Suprapubic skin (tissue), 4 donors: ENCODE results near the gene ASF1B.

ENCODE experiments used
- EP300 ChIP-seq: sonication (generic); formaldehyde crosslinking; IDR thresholded peaks from one replicate; pipeline ENCODE4 v1.6.1; 2017; ENCODE audit warnings: antibody characterized with exemption
- POLR2A ChIP-seq, 2 donors: fragments of 450-650 bp; IDR thresholded peaks; one replicate each; pipeline ENCODE4 v1.6.1; 2017; ENCODE audit warnings: antibody characterized with exemption in 2 of 2, mild to moderate bottlenecking in 2 of 2, moderate library complexity in 2 of 2
- POLR2AphosphoS5 ChIP-seq, 3 donors: sonication (generic); formaldehyde crosslinking; IDR thresholded peaks; one replicate each; pipeline ENCODE4 v1.6.1; 2017; ENCODE audit warnings: antibody characterized with exemption in 3 of 3
- TF ChIP-seq, protein P1 (sequence below), 2 donors: fragments of 200-600 bp in 1 of 2; fragments of 450-650 bp in 1 of 2; sonication (generic) in 1 of 2; IDR thresholded peaks; one replicate each; pipeline ENCODE4 v1.5.1; 2016 to 2019; ENCODE audit warnings: antibody characterized with exemption in 2 of 2, mild to moderate bottlenecking in 1 of 2, moderate library complexity in 1 of 2

DNA sequence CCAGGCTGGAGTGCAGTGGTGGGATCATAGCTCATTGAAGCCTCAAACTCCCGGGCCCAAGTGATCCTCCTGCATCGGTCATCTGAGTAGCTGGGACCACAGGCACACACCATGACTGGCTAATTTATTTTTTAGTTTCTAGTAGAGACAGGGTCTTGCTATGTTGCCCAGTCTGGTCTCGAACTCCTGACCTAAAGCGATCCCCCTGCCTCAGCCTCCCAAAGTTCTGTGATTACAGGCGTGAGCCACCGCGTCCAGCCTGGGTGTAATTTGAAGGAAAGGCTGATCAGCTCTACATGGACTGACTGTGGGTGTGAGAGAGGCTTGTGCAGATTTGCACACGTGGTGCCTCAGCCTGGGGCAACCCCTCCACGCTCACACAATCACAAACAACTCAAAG, 38.5 kb upstream of the ASF1B start:
- TF ChIP-seq, protein P1, sequence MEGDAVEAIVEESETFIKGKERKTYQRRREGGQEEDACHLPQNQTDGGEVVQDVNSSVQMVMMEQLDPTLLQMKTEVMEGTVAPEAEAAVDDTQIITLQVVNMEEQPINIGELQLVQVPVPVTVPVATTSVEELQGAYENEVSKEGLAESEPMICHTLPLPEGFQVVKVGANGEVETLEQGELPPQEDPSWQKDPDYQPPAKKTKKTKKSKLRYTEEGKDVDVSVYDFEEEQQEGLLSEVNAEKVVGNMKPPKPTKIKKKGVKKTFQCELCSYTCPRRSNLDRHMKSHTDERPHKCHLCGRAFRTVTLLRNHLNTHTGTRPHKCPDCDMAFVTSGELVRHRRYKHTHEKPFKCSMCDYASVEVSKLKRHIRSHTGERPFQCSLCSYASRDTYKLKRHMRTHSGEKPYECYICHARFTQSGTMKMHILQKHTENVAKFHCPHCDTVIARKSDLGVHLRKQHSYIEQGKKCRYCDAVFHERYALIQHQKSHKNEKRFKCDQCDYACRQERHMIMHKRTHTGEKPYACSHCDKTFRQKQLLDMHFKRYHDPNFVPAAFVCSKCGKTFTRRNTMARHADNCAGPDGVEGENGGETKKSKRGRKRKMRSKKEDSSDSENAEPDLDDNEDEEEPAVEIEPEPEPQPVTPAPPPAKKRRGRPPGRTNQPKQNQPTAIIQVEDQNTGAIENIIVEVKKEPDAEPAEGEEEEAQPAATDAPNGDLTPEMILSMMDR (IDR thresholded peaks at IDR 0.05): no peak
- TF ChIP-seq POLR2A (IDR thresholded peaks at IDR 0.05) (no peak), POLR2AphosphoS5 (IDR thresholded peaks at IDR 0.05) (no peak), EP300 (no peak)
